OCI-LY7 (cell line): ENCODE measurements around the gene ODAPH.

Experiments
- CTCF ChIP-seq: fragments of 200-600 bp; sonication (generic); conservative IDR thresholded peaks from 2 replicates; pipeline ENCODE4 v1.5.1; 2014; ENCODE audit warnings: mild to moderate bottlenecking, antibody characterized with exemption, low read length, moderate library complexity, mixed read lengths
- EZH2phosphoT487 ChIP-seq: fragments of 200-600 bp; sonication (generic); IDR thresholded peaks from 2 replicates; pipeline ENCODE4 v1.6.1; 2018; ENCODE audit warnings: low read depth, borderline replicate concordance, mild to moderate bottlenecking, mixed run types, antibody characterized with exemption, low read length, moderate library complexity, mixed read lengths

- TF ChIP-seq CTCF: no peak
- no peak for TF ChIP-seq EZH2phosphoT487
Observed at GRCh38 chr4:75565481-75565880, 9.6 kb downstream of the ODAPH start.
